ENCODE data around the gene ZNF140.

The ZNF140 gene

DNA sequence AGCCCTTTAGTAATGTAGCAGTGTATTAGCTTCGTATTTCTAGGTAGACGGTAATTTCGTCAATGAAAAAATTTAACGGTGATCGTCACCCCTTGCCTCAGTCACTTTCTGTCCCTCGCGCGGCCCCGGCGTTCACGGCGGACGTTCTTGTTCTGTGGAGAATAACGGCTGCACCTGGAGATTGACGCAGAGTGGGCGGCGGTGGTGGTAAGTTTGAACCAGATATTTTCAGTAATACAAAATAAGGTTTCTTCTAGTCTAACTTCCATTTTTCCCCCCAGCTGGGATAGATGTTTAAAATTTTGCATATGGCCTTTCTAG lies 50.0 kb downstream of the ZNF140 start:
- DNase-seq, result peak; percentile 41

DNA sequence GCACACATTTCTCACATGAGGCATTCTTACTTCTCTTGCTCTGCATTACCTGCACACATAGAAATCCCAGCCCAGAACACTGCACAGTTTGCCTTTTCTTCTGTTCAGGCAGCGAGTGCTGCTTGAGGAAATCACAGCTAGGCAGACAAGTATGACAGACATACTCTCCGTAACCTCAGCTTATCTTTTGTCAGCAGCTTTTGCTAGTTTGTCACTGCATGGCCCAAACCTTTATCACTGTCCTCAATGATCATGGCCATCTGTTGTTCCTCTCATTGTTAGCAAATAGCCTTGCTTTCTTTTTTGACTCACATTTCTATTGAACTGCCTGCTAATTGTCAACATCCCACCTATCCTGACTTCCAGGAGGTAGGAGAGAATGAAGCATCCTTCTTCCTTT lies 55.0 kb downstream of the ZNF140 start:
- no peak for DNase-seq

DNA sequence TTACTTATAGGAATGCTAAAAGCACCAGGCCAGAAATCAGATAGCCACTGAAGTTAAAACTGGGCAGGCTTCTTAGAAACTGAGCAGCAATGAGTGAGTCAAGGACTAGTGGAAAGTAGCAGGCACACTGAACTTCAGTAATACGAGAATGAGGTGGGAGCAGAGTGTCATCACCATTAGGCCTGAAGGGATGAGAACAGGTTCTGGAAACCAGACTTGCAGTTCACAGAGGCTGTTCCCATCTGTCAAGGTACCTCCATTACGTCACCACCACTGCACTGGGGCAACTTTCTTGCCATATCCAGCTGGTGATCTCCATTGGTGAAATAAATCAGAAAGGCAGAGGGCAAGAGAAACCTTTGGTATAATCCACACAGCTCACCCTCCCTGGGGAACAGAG lies 65.3 kb downstream of the ZNF140 start:
- DNase-seq, result no peak

DNA sequence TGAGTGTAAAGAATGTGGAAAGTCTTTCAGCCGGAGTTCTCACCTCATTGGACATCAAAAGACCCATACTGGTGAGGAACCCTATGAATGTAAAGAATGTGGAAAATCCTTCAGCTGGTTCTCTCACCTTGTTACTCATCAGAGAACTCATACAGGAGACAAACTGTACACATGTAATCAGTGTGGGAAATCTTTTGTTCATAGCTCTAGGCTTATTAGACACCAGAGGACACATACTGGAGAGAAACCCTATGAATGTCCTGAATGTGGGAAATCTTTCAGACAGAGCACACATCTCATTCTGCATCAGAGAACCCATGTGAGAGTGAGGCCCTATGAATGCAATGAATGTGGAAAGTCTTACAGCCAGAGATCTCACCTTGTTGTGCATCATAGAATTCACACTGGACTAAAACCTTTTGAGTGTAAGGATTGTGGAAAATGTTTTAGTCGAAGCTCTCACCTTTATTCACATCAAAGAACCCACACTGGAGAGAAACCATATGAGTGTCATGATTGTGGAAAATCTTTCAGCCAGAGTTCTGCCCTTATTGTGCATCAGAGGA lies 75.5 kb downstream of the ZNF140 start:
- no peak for DNase-seq

Measured in RPMI8226 (cell line).